ES-I3 (cell line): Measurements from ENCODE around the gene FAM171A2.
"Not testable (repeated sequence)": the region's sequence is repeated elsewhere in the genome, so short reads cannot be mapped to it uniquely, and the experiment has no call there.

Experiments
- H3K36me3 ChIP-seq: 2 replicates; pipeline ENCODE4 v1.6.1; 2013; ENCODE audit warnings: mild to moderate bottlenecking, low read length, control low read depth, moderate library complexity; ENCODE audit not compliant: insufficient read depth
- H3K4me1 ChIP-seq: 2 replicates; pipeline ENCODE4 v1.6.1; 2013; ENCODE audit warnings: mild to moderate bottlenecking, control low read depth, low read length; ENCODE audit not compliant: insufficient read depth
- H3K9ac ChIP-seq: 2 replicates; pipeline ENCODE4 v1.6.1; 2013; ENCODE audit warnings: low read depth, mild to moderate bottlenecking, low read length, moderate library complexity
- H3K9me3 ChIP-seq: 2 replicates; pipeline ENCODE4 v1.6.1; 2013; ENCODE audit warnings: mild to moderate bottlenecking, low read length, moderate library complexity; ENCODE audit not compliant: control insufficient read depth, insufficient read depth

Gene FAM171A2

GRCh38 chr17:44363613-44364159 lies at the start of gene FAM171A2:
Gene FAM171A2, minus strand, starts transcription at chr17:44363853. Its CDS starts 139 bp downstream, at chr17:44363714.
- no peaks in the 10 kb centered on the region for H3K36me3 ChIP-seq
- H3K4me1 ChIP-seq = peaks cover 20% of the 10 kb centered on the region
- H3K9me3 ChIP-seq = no peaks in the 10 kb centered on the region
- H3K9ac ChIP-seq = peak within 1 kb of the TSS; percentile 95

DNA sequence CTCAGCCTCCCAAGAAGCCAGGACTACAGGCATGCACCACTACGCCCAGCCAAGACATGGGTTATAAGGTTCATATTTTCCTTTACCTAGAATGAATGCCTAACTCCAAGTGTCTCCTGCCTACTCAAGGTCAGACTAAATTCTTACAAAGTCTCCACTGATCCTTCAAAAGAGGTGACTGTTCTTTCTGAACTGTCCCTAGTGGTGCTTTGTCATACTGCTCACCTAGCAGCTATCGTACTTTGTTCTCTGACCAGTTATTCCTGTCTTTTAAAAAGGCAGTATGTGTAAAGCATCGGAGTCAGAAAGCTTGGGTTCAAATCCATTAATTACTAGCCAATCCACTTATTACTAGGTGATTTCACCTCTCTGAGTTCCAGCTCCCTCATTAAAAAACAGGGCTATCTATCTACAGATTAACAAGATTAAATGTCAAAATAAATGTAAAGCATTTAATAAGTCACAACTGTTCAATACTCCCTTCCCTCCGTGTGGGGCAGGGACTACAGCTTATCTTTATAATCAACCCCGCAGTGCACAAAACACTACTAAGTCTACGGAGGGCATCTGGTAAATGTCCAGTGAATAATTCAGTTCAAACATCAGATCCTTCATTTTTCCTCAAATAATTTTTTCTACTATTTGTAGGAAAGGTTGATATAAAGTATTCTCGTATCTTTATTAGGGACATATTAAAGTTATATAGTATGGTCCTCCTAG lies 45.8 kb upstream of the FAM171A2 start:
- no peaks in the 10 kb centered on the region for H3K36me3 ChIP-seq
- H3K9ac ChIP-seq = no peak overlapping the region
- H3K4me1 ChIP-seq = no peaks in the 10 kb centered on the region
- H3K9me3 ChIP-seq = no peaks in the 10 kb centered on the region

GRCh38 chr17:44408786-44409185 lies 45.1 kb upstream of the FAM171A2 start:
- Histone ChIP-seq H3K36me3 (no peaks in the 10 kb centered on the region), H3K9ac (no peak overlapping the region)

GRCh38 chr17:44402564-44403172 lies 39.0 kb upstream of the FAM171A2 start:
- no peak overlapping the region for H3K9ac ChIP-seq
- no peaks in the 10 kb centered on the region for H3K4me1 ChIP-seq
- no peaks in the 10 kb centered on the region for H3K9me3 ChIP-seq
- peaks cover 33% of the 10 kb centered on the region for H3K36me3 ChIP-seq

More at GRCh38 chr17:44408786-44409185, 45.1 kb upstream of the FAM171A2 start:
- no peaks in the 10 kb centered on the region for H3K4me1 ChIP-seq
- no peaks in the 10 kb centered on the region for H3K9me3 ChIP-seq

DNA sequence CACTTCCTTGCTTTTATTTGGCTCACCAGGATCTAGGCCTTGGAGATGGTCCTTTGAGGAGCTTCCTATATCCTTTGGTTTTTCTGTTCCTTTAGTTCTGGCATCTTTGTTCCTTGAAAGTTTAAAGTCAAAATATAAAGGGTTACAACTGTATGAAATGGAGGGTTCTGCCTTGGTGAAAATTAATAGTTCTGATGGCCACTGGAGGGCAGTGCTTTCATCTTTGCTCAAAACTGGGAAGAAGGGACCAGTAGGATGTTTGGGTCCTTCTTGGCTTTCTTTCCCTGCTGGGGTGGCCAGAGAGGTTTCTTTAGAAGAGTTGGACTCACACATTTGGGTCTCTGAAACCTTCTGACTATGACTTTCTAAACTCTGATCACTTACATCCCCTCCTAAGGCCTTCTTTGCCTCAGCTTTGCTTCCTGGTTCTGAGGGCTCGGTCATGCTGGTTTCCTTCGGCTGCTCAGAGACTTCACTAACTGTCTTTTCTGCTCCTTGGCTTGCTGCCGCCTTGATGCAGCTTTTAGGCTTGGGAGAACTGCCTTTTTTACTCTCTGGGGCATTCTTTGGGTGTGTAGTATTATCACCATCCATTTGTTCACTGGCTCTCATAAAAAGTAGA lies 36.7 kb upstream of the FAM171A2 start:
- H3K36me3 ChIP-seq = peaks cover 43% of the 10 kb centered on the region
- H3K4me1 ChIP-seq = no peaks in the 10 kb centered on the region
- no peak overlapping the region for H3K9ac ChIP-seq
- H3K9me3 ChIP-seq = no peaks in the 10 kb centered on the region

DNA sequence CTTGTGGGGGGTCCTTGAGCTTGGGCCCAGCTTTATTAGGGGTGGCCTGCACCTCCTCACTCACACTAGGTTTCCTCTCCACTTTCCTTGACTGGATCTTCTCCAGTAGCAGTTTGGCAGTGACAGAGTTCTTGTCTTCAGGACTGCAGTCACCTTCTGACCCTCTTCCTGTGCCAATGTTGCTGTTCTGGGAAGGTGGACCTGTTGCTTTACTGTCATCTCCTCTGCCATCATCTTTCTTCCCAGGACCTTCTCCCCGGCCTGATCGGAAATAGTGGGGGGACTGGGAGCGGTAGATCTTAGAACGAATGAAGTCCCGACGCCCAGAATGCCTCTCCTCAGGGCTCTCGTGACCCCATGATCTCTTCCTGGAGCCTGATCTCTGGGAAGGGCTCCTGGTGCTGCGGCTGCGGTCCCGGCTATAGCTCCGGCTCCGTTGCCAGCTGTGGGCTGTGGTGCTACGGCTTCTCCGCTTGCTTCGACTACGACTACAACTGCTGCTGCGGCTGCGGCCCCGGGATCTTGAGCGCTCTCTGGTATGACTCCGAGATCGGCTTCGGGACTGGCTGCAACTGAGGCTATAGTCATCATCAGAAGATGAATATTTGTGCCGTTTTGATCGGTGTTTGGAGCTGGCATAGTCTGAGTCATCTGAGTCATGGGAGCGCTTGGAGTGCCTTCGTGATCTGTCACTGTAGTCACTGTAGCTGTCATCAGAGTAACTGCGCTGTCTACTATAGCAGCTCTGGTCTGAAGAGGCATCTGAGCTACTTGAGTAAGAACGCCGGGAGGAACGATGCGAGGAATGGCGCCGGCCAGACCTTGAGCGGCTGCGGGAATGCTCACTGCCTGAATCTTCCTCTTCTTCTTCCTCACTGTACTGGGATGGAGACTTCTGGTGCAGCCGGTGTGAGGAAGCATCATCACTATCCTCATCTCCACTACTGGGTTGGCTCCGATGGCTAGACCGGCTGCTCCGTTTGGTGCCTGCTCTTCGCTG lies 35.3 kb upstream of the FAM171A2 start:
- H3K4me1 ChIP-seq = no peaks in the 10 kb centered on the region
- H3K9me3 ChIP-seq = no peaks in the 10 kb centered on the region
- peaks cover 43% of the 10 kb centered on the region for H3K36me3 ChIP-seq
- H3K9ac ChIP-seq = no peak overlapping the region

DNA sequence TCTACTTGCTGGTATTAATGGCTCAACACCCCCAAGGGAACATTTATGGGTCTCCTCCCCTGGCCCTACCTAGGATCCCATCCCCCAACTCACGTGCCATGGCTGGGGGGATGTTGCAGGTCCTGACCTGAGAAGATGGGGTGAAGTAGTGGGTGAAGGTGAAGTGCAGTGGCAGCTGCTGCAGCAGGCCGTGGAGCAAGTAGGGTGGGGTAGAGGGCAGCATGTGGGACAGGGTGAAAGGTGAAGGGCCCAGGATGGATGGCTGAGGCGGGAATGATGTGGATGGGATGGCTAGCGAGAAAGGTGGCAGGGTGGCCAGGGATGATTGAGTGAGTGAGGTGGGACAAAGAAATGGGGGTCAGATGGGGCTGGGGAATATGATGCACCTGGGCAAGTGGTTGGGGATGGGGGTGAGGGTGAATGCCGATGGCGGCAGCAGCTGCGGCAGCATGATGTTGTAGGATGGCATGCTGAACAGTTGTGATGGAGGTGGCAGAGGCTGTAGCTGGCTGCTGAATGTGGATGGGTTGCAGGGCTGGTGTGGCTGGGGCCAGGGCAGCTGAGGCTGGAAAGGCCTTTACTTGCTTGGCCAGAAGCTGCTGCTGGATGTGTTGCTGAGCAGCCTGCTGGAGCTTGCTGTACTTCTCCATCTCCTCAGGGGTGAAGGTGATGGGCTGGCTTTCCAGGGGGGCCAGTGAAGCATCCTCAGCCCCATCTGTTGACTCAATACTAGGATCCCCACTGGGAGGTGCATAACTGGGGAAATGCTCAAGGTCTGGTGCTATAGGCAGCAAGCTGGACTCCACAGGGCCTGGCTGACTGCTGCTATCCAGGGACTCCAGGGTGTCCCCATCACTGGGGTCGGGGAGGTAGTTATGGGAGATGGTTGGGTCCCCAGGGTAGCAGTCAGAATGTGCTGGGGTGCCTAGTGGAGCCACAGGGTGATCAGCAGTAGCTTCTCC lies 34.1 kb upstream of the FAM171A2 start:
- Histone ChIP-seq H3K36me3 (peaks cover 43% of the 10 kb centered on the region), H3K4me1 (no peaks in the 10 kb centered on the region), H3K9ac (no peak overlapping the region), H3K9me3 (no peaks in the 10 kb centered on the region)

DNA sequence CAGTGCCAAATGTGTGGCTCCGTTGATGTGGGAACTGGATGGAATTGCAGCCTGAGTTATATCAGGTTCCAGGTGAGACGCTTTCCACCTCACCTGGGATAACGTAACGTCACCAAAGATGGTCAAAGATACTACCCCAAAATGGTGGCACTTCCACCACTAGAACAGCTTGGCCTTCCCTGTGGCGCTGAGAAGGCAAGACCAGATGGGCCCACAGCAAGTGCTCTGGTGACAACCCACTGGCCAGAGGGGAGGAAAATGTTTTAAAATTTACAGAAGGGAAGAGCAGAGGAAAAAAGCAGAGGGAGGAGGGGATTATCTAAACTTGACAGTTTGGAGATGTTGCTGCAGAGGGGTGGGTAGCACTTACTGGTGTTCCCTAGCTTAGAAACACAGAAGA lies 33.3 kb upstream of the FAM171A2 start:
- H3K9me3 ChIP-seq = no peaks in the 10 kb centered on the region
- H3K4me1 ChIP-seq = no peaks in the 10 kb centered on the region
- H3K9ac ChIP-seq = no peak overlapping the region
- H3K36me3 ChIP-seq = peaks cover 43% of the 10 kb centered on the region

- Histone ChIP-seq H3K9me3 (0 out of 2 replicates have a peak, but pooled peaks cover 2% of the 10 kb centered on the region), H3K9ac (no peak overlapping the region), H3K36me3 (peaks cover 30% of the 10 kb centered on the region), H3K4me1 (no peaks in the 10 kb centered on the region)
These were observed 31.2 kb upstream of the FAM171A2 start for GRCh38 chr17:44394833-44395232.

GRCh38 chr17:44394112-44394511 lies 30.5 kb upstream of the FAM171A2 start:
- not testable (repeated sequence) for H3K4me1 ChIP-seq, H3K9me3 ChIP-seq, H3K9ac ChIP-seq
- H3K36me3 ChIP-seq = peaks cover 23% of the 10 kb centered on the region

- no peak overlapping the region for H3K9ac ChIP-seq
- 0 out of 2 replicates have a peak, but pooled peaks cover 2% of the 10 kb centered on the region for H3K9me3 ChIP-seq
- peaks cover 10% of the 10 kb centered on the region for H3K4me1 ChIP-seq
- no peaks in the 10 kb centered on the region for H3K36me3 ChIP-seq
These were observed 26.7 kb upstream of the FAM171A2 start for GRCh38 chr17:44390250-44390870.

DNA sequence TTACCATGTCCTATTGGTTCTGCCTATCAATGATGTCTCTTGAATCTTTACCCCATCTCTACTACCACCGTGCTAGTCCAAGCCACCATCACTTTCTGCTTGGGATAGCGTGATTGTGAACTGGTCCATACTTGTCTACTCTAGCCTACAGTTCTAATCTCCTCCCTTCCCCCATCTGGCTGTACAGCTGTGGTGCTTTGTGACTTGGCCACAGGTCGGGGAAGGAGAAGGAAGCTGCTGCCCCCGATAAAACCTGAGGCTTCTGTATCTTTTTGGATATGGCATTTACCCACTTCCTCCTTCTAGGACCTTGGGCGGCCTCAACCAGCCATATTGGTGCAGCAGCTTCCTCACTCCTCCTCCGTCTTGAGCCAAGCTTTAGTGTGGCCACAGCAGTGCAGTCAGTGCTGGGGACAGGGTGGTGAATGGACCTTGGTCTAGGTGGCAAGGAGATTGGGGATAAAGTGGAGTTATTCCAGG lies 26.1 kb upstream of the FAM171A2 start:
- Histone ChIP-seq H3K4me1 (peaks cover 10% of the 10 kb centered on the region), H3K9ac (no peak overlapping the region), H3K36me3 (no peaks in the 10 kb centered on the region), H3K9me3 (0 out of 2 replicates have a peak, but pooled peaks cover 2% of the 10 kb centered on the region)
